H1 (cell line): Measurements from ENCODE around the gene OR2A12.

Source experiments
- CHD2 ChIP-seq: IDR thresholded peaks from 2 replicates; pipeline ENCODE4 v1.6.1; 2012; ENCODE audit warnings: low read length, improper control_type of control experiment
- EP300 ChIP-seq, 2 experiments: IDR thresholded peaks; 1 replicate in 1 of 2; 2 replicates in 1 of 2; pipeline ENCODE4 v1.6.1; 2011 to 2012; ENCODE audit warnings: low read depth in 2 of 2, low read length in 2 of 2, mild to moderate bottlenecking in 2 of 2, borderline replicate concordance in 1 of 2, inconsistent platforms in 1 of 2, moderate library complexity in 1 of 2
- POLR2A ChIP-seq, 2 experiments: IDR thresholded peaks; 1 replicate in 1 of 2; 2 replicates in 1 of 2; pipeline ENCODE4 v1.6.1; 2011; ENCODE audit warnings: low read depth in 2 of 2, low read length in 2 of 2, mild to moderate bottlenecking in 2 of 2; ENCODE audit errors: control extremely low read depth in 1 of 2

DNA sequence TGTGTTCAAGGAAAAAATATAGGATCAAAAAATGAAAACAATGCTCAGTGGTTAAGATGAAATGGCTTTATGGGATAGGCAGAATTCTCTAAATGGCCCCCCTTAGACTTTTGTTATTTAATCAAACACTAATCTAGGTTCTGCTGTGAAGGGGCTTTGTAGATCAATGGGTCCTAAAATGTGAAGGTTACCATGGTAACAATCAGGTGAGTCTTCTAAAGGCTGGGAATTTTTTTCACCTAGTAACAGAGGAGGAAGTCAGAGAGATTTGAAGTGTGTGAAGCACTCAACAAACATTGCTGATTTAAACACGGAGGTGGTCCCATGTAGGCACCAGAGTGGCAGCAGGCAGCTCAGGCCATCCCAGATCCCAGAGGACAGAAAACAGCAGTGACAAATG is 48.0 kb downstream of the OR2A12 start:
- TF ChIP-seq CHD2 (no peak), EP300 (IDR thresholded peaks at IDR 0.05; ENCODE audit: borderline replicate concordance in 1 of 2, low read depth in 2 of 2, low read length in 2 of 2) (no peak), POLR2A (IDR thresholded peaks at IDR 0.05; ENCODE audit: control extremely low read depth in 1 of 2, low read depth in 2 of 2, low read length in 2 of 2) (no peak)
